DOHH2 (cell line): ENCODE data around the gene YIPF3.
"Not testable (repeated sequence)": the region's sequence is repeated elsewhere in the genome, so short reads cannot be mapped to it uniquely, and the experiment has no call there.

Source experiments
- H3F3A ChIP-seq: fragments of 200-600 bp; sonication (generic), shearing (Covaris generic); 2 replicates; pipeline ENCODE4 v1.6.0; 2016; ENCODE audit warnings: antibody characterized with exemption, mild to moderate bottlenecking; ENCODE audit not compliant: control insufficient read depth, insufficient read depth
- H3K27ac ChIP-seq: fragments of 200-600 bp; sonication (generic); 2 replicates; pipeline ENCODE4 v1.5.1; 2014; ENCODE audit warnings: low read depth, mild to moderate bottlenecking, low read length, moderate library complexity
- H3K27me3 ChIP-seq: fragments of 200-600 bp; sonication (generic); 2 replicates; pipeline ENCODE4 v1.6.1; 2014; ENCODE audit warnings: mild to moderate bottlenecking, low read length, mixed read lengths; ENCODE audit not compliant: control insufficient read depth
- H3K36me3 ChIP-seq: fragments of 200-600 bp; sonication (generic); 2 replicates; pipeline ENCODE4 v1.6.1; 2014; ENCODE audit warnings: mild to moderate bottlenecking, low read length, moderate library complexity, mixed read lengths; ENCODE audit not compliant: control insufficient read depth
- H3K4me1 ChIP-seq: fragments of 200-600 bp; sonication (generic); 2 replicates; pipeline ENCODE4 v1.6.1; 2014; ENCODE audit warnings: mild to moderate bottlenecking, low read length, mixed read lengths; ENCODE audit not compliant: control insufficient read depth
- H3K4me2 ChIP-seq: fragments of 200-600 bp; sonication (generic); 2 replicates; pipeline ENCODE4 v1.6.0; 2014; ENCODE audit warnings: mild to moderate bottlenecking, low read length, moderate library complexity
- H3K4me3 ChIP-seq: fragments of 200-600 bp; sonication (generic); 2 replicates; pipeline ENCODE4 v1.5.1; 2014; ENCODE audit warnings: mild to moderate bottlenecking, low read length, mixed read lengths
- H3K79me2 ChIP-seq: fragments of 200-600 bp; sonication (generic); 2 replicates; pipeline ENCODE4 v1.6.1; 2014; ENCODE audit warnings: mild to moderate bottlenecking, low read length, mixed read lengths; ENCODE audit not compliant: control insufficient read depth
- H3K9me2 ChIP-seq: fragments of 200-600 bp; sonication (generic); replicated peaks from 2 replicates; pipeline ENCODE4 v1.6.1; 2014; ENCODE audit warnings: mild to moderate bottlenecking, low read length, mixed read lengths; ENCODE audit not compliant: control insufficient read depth
- H3K9me3 ChIP-seq: fragments of 200-600 bp; sonication (generic); 2 replicates; pipeline ENCODE4 v1.6.1; 2014; ENCODE audit warnings: antibody characterized with exemption, low read length, mixed read lengths; ENCODE audit not compliant: control insufficient read depth, insufficient read depth
- H4K20me1 ChIP-seq: fragments of 200-600 bp; sonication (generic); 2 replicates; pipeline ENCODE4 v1.6.0; 2014; ENCODE audit warnings: low read depth, mild to moderate bottlenecking, antibody characterized with exemption, low read length, moderate library complexity; ENCODE audit not compliant: control insufficient read depth, insufficient read depth
- CTCF ChIP-seq: fragments of 200-600 bp; sonication (generic); IDR thresholded peaks from one replicate; pipeline ENCODE4 v1.5.1; 2014; ENCODE audit warnings: antibody characterized with exemption, mild to moderate bottlenecking, low read depth, low read length; ENCODE audit not compliant: poor library complexity, severe bottlenecking
- EZH2phosphoT487 ChIP-seq: fragments of 200-600 bp; sonication (generic); IDR thresholded peaks from 2 replicates; pipeline ENCODE4 v1.6.1; 2017; ENCODE audit warnings: borderline replicate concordance, mild to moderate bottlenecking, antibody characterized with exemption, low read length, moderate library complexity, mixed read lengths

The YIPF3 gene

GRCh38 chr6:43516697-43517504 lies at the start of gene YIPF3, which contains the start of gene POLR1C:
Gene YIPF3 (minus strand): TSS chr6:43516926. CDS start chr6:43516807, 119 bp downstream.
Gene POLR1C (plus strand): TSS chr6:43517089. CDS start chr6:43517110, 21 bp downstream.
- Histone ChIP-seq H3K4me3 (peak within 1 kb of the TSS; percentile 99), H3K9me3 (no peaks in the 10 kb centered on the region), H3K27ac (peak within 1 kb of the TSS; percentile 42), H3K4me1 (peaks cover 23% of the 10 kb centered on the region), H3F3A (peaks cover 7% of the 10 kb centered on the region; the same call in 1 of the 2 replicates), H3K36me3 (peaks cover 87% of the 10 kb centered on the region), H3K4me2 (peak within 1 kb of the TSS; percentile 91), H4K20me1 (peaks cover 4% of the 10 kb centered on the region; the same call in 1 of the 2 replicates), H3K79me2 (peaks cover 60% of the 10 kb centered on the region), H3K9me2 (no peaks in the 10 kb centered on the region), H3K27me3 (no peaks in the 10 kb centered on the region)
- TF ChIP-seq CTCF = no peak
- no peak for TF ChIP-seq EZH2phosphoT487

- Histone ChIP-seq H3K27ac (no peak overlapping the region), H3K4me1 (no peaks in the 10 kb centered on the region), H3K9me3 (no peaks in the 10 kb centered on the region), H3K36me3 (peaks cover 97% of the 10 kb centered on the region), H3K4me3 (no peak overlapping the region), H3K79me2 (no peaks in the 10 kb centered on the region), H3K4me2 (no peak overlapping the region), H3F3A (no peaks in the 10 kb centered on the region), H3K27me3 (no peaks in the 10 kb centered on the region), H4K20me1 (no peaks in the 10 kb centered on the region), H3K9me2 (no peaks in the 10 kb centered on the region)
- no peak for TF ChIP-seq EZH2phosphoT487
- no peak for TF ChIP-seq CTCF
These were observed 42.6 kb upstream of the YIPF3 start for GRCh38 chr6:43559328-43559727.

DNA sequence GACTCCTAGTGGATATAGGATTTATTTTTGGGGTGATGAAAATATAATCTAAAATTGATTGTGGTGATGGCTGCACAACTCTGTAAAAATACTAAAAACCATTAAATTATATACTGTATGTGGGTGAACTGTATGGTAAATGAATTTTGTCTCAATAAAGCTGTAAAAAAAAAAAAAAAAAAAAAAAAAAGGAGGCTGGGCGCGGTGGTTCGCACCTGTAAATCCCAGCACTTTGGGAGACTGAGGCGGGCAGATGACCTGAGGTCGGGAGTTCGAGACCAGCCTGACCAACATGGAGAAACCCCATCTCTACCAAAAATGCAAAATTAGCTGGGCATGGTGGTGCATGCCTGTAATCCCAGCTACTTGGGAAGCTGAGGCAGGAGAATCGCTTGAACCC lies 40.9 kb upstream of the YIPF3 start:
- H3K9me3 ChIP-seq, H3K27ac ChIP-seq, H3K79me2 ChIP-seq, H3K4me3 ChIP-seq, H3K4me1 ChIP-seq, H3K9me2 ChIP-seq, H4K20me1 ChIP-seq, H3K27me3 ChIP-seq, H3K4me2 ChIP-seq, H3F3A ChIP-seq: not testable (repeated sequence)
- H3K36me3 ChIP-seq = peaks cover 94% of the 10 kb centered on the region

- no peak overlapping the region for H3K27ac ChIP-seq
- H3K36me3 ChIP-seq = peaks cover 89% of the 10 kb centered on the region
- no peak overlapping the region for H3K4me3 ChIP-seq
- no peak overlapping the region for H3K4me2 ChIP-seq
- no peaks in the 10 kb centered on the region; the same call in 1 of the 2 replicates for H3F3A ChIP-seq
- no peaks in the 10 kb centered on the region for H3K27me3 ChIP-seq
- H3K79me2 ChIP-seq = no peaks in the 10 kb centered on the region
- H3K9me3 ChIP-seq = no peaks in the 10 kb centered on the region
- no peaks in the 10 kb centered on the region for H4K20me1 ChIP-seq
- TF ChIP-seq EZH2phosphoT487 = no peak
- no peak for TF ChIP-seq CTCF
- H3K4me1 ChIP-seq = no peaks in the 10 kb centered on the region
- no peaks in the 10 kb centered on the region for H3K9me2 ChIP-seq
These were observed 30.5 kb upstream of the YIPF3 start for GRCh38 chr6:43547222-43547621.
